Thyroid gland (tissue), 4 donors: ENCODE measurements around the gene CDH1.

Experiments used
- POLR2A ChIP-seq, 2 donors: fragments of 450-650 bp; IDR thresholded peaks; one replicate each; pipeline ENCODE4 v1.6.1; 2017; ENCODE audit warnings: antibody characterized with exemption in 2 of 2, mild to moderate bottlenecking in 2 of 2, moderate library complexity in 1 of 2
- TF ChIP-seq, protein P1 (sequence below), 6 experiments: fragments of 200-600 bp in 3 of 6; fragments of 450-650 bp in 3 of 6; sonication (generic) in 3 of 6; IDR thresholded peaks; one replicate each; pipeline ENCODE4 v1.5.1; 2016 to 2019; ENCODE audit warnings: antibody characterized with exemption in 6 of 6, mild to moderate bottlenecking in 2 of 6, inconsistent platforms in 1 of 6, moderate library complexity in 1 of 6

DNA sequence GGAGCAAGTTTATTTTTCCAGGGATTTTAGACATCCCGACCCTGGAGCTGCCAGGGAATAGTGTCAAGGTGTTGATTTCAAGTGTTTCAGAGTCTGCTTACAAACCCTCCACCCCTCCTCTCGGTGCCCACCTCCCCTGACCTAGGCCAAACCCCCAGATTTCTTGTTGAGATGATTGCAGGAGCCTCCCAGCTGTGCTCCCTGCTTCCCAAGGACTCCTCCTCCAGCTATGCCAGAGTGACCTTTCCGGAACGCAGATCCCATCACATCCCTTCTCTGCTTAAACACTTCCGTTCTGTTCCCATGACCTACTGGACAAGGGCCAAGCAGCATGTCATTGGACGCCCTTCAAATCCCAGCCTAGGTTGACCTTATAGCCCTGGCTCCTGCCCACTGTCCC lies 23.7 kb upstream of the CDH1 start:
- TF ChIP-seq, protein P1, sequence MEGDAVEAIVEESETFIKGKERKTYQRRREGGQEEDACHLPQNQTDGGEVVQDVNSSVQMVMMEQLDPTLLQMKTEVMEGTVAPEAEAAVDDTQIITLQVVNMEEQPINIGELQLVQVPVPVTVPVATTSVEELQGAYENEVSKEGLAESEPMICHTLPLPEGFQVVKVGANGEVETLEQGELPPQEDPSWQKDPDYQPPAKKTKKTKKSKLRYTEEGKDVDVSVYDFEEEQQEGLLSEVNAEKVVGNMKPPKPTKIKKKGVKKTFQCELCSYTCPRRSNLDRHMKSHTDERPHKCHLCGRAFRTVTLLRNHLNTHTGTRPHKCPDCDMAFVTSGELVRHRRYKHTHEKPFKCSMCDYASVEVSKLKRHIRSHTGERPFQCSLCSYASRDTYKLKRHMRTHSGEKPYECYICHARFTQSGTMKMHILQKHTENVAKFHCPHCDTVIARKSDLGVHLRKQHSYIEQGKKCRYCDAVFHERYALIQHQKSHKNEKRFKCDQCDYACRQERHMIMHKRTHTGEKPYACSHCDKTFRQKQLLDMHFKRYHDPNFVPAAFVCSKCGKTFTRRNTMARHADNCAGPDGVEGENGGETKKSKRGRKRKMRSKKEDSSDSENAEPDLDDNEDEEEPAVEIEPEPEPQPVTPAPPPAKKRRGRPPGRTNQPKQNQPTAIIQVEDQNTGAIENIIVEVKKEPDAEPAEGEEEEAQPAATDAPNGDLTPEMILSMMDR (IDR thresholded peaks at IDR 0.05) = no peak
- TF ChIP-seq POLR2A (IDR thresholded peaks at IDR 0.05) = no peak
